Measurements from ENCODE around the gene TFAP2C. TPM values are rescaled to one million over a fixed set of nuclear protein-coding genes. Genes with fewer than 3 reads are reported as not detected.

TFAP2C gene
- 3.6 and 7.5 TPM in 2 replicates for total RNA-seq (2014; rRNA removed; shearing (Covaris generic))

DNA sequence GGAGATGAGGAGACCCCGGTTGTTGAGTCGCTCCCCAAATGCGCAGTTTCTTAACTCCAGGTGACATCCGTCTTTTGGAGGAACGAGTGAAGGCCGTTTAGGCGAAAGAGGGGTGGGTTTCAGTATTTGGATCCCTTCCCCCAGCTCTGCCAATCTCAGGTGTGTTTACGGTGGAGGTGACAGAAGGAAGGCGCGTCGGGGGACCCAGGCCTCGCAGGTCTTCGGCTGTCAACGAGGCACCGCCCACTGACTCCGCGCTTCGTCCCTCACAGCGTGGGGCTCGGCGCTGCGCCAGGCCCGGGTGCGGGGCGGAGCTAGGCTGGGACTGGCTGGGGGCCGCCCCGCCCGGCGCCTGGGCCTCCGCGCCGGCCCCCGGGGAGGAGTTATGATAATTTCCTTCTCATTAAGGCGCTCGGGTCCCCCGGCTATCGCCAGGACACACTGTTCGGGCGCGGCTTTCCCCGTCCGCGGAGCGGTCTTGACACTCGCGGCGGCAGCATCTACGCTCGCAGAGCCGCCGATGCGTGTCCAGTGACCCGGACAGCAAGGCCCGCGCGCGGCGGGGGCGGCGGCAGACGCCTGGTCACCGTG, at the start of gene TFAP2C:
TFAP2C (plus strand) TSS at position 434 of the 591 bp plus-strand sequence. CDS start 239 bp downstream, outside the sequence.
- peak; percentile 68 for DNase-seq (ENCODE audit: low read depth)

DNA sequence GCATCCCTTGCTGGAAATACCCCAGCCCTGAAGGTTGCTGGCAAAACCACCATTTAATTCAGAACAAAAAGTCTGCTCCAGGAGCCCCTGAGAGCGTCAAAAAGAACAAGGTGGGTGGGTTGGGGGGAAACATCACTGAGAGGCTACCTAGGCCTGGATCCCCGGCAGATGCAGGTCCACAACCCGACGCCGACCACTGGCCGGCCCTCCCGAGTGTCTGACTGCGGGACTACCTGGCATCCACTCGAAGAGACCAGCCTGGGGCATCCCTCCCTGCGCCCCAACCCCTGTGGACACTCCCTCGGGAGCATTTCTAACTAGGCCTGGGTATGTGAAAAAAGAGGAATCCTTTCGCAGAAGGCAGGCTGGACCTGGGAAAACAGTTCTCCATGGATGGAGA, 48.9 kb upstream of the TFAP2C start:
- DNase-seq (ENCODE audit: low read depth): no peak

DNA sequence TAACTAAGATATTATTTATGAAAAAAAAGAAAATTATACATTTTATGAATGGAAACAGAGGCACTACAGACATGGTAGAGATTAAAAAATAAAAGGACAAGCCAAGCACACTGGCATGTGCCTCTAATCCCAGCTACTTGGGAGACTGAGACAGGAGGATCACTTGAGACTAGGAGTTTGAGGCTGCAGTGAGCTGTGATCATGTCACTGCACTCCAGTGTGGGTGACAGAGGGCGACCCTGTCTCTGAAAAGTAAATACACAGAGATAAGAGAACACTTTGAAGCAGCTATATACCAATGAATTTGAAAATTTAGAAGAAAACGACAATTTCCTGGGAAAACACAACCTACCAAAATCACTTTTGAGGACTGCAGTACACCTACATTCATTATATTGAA, 47.4 kb upstream of the TFAP2C start:
- no peak for DNase-seq (ENCODE audit: low read depth)

DNA sequence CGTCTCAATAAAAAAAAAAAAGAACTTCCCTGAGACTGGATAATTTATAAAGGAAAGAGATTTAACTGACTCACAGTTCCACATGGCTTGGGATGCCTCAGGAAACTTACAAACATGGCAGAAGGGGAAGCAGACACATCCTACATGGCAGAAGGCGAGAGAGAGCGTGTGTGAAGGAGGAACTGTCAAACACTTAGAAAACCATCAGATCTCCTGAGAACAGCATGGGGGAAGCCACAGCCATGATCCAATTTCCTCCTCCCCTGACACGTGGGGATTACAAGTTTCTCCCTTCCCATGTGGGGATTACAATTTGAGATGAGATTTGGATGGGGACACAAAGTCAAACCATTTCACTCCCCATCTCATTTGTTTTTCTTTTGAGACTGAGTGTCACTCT, 46.6 kb upstream of the TFAP2C start:
- DNase-seq (ENCODE audit: low read depth): no peak

DNA sequence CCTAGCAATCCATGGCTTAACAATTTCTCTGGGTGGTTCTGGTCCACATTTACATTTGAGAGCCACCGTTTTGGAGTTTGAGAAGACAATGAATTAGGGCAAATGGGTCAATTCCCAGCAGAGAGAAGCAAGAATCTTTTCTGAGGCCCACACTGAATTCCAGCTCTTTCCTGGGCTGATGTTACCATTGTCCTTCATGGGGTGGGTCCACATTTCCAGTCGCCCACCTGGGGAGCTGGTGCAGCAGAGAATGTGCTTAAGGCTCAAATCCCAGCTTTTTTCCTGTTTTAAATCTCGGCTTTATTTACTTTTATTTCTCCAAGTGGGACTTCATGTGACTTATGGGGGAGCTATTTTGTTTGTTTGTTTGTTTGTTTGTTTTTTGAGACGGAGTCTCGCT, 44.2 kb upstream of the TFAP2C start:
- no peak for DNase-seq (ENCODE audit: low read depth)

DNA sequence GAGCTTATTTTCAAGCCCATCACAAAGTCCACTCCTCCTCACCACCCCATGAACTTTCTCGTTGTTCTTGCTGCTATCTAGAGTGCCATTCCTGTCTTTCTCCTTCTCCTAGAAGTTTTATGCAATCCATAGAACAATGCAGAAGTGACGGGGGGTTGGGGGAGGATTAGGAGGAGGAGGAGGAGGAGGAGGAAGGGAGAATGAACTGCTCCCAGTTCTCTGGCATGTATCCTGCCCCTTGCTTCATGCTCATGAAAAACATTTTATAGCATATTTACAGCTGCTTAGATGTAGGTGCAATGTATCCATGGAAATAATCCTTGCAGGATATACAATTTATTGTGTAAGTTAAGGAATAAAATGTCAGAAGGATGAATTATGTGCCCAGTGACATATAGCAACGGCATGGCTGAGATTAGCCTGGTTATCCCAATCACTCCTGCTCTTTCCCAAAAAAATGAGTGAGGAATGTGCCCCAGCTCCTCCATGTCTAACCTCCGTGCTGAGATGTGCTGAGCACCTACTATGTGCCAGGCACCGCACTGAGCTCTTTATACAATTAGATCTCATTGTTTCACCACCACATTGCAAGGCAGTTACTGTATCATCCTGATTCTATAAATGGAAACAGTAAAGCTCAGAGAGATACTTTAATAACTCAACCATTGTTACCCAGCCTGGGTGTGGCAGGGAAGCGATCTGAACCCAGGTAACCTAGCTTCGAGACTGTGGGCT, 41.6 kb upstream of the TFAP2C start:
- DNase-seq (ENCODE audit: low read depth): no peak

DNA sequence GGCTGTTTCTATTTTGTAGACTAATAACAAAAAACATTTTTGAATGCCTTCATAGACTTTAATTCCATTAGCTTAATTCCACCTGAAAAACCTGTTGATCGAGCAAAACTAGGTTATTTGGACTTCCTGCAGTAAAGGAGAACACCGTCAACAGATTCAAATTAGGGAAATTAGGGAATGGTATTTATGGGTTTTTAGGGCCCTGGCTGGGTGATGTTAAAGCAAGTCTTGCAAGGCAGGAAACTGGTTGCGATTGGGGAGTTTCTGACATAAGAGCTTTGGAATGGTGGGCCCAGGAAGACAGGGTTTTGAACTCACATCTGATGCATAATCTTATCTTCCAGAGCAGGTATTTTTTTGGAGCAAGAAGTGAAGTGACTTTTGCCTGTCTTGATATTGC, 40.1 kb upstream of the TFAP2C start:
- no peak for DNase-seq (ENCODE audit: low read depth)

DNA sequence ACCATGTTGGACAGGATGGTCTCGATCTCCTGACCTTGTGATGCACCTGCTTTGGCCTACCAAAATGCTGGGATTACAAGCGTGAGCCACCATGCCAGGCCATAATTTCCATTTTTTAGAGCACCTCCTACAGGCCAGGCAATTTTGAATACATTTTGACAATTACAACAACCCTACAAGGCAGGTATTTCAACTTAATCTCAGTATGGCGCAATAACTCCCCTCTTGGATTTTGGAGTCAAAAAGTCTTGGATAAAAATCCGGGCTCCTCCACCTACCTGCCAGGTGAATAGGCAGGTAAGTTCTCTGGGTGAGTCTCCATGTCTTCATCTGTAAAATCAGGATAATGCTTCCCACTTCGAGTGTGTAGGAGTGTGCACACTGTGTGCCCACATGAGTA, 39.5 kb upstream of the TFAP2C start:
- no peak for DNase-seq (ENCODE audit: low read depth)

DNA sequence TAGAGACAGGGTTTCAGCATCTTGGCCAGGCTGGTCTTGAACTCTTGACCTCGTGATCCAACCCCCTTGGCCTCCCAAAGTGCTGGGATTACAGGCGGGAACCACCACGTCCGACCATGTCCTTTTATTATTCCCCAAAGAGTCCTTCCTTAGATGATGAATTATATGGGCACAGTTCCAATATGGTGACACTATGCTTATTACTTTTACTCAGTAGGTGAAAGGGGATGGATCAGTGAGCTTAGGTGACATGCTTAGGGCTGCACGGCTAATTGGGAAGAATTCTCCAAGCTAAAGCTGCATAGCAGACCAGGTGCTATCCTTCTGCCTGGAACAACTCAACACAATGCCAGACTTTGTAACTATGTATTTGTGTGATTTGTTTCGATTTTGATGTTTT, 38.2 kb upstream of the TFAP2C start:
- DNase-seq (ENCODE audit: low read depth): no peak

DNA sequence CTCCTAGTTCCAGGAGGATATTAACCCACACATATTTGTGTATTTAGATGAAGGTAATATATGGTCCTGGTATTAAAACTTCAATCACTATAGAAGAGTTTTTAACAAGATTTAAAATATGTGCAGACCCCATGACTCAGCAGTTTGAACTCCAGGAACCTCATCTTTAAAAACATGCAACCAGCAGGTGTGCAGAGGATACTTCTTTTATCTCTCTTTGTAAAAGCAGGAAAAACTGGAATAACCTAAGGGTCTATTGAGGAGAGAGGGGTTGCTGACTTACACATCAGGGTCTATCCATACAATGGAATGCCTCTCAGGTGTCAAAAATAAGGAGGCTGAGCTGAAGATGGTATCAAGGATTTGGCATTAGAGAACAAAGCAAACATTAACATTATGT, 36.9 kb upstream of the TFAP2C start:
- no peak for DNase-seq (ENCODE audit: low read depth)

DNA sequence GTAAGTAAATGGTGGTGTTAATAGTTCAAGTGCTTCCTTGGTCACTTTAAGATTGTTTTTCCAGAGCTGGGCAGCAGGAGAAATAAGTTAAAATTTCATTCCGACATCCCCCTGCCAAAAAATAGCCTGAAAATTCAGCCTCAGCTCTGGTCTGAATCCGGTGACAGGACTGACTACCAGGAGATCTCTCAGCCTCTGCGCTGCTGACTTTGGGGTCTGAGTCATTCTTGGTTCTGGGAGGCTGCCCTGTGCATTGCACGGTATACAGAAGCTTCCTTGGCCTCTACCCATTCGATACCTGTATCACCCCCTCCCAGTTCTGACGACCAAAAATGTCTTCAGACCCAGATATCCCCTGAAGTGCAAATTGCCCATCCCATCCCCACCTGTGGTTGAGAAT, 36.3 kb upstream of the TFAP2C start:
- peak; percentile 24 for DNase-seq (ENCODE audit: low read depth)

DNA sequence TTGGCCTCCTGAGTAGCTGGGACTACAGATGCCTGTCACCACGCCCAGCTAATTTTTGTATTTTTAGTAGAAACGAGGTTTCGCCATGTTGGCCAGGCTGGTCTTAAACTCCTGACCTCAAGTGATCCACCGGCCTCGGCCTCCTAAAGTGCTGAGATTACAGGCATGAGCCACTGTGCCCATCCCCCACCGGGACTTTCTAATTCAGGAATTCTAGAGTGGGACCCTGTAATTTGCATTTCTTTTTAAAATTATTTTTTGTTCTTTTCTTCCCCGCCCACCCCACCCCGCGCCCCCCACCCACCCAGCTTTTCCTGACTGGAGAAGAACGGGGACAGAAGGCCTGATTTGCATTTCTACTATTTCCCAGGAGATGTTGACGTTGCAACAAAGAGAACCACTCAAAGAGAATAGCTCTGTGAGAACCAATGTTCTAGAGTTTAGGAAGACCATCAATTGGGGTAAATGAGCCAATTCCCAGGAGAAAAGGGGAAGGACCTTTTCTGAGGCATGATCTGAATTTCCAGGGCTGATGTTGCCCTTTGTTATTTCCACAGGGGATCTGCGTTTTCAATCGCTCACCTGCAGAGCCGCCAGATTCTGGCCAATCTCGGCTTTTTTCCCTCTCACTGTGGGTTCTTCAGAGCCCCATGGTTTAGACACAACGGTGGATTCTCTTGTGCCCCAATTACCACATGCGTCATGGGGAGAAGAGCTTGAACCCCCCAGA, 33.2 kb upstream of the TFAP2C start:
- DNase-seq (ENCODE audit: low read depth): no peak

DNA sequence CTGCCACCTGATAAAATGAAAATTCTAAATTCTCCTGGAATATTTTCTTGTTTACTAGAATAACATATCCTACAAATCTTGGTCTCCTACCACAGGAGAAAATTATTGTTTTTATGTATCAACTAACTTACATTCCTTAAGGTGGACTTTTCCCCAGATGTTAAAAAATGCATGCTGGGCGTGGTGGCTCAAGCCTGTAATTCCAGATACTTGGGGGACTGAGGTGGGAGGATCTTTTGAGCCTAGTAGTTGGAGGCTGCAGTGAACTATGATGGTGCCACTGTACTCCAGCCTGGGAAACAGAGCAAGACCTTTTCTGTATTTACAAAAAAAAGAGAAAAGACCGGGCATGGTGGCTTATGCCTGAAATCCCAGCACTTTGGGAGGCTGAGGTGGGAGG, 27.9 kb upstream of the TFAP2C start:
- no peak for DNase-seq (ENCODE audit: low read depth)

DNA sequence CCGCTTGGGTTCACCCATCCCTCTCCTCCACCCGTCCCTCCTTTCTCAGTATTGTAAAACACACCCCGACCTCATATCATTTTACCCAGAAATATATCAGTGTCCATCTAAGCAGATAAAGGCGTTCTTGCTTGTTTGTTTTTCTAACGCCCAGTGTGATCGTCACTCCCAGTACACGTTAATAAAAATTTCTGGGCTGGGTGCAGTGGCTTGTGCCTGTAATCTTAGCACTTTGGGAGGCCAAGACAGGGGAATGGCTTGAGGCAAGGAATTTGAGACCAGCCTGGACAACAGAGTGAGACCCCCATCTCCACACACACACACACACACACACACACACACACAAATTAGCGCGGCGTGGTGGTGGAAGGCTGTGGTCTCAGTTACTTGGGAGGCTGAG, 24.4 kb upstream of the TFAP2C start:
- DNase-seq (ENCODE audit: low read depth): no peak

DNA sequence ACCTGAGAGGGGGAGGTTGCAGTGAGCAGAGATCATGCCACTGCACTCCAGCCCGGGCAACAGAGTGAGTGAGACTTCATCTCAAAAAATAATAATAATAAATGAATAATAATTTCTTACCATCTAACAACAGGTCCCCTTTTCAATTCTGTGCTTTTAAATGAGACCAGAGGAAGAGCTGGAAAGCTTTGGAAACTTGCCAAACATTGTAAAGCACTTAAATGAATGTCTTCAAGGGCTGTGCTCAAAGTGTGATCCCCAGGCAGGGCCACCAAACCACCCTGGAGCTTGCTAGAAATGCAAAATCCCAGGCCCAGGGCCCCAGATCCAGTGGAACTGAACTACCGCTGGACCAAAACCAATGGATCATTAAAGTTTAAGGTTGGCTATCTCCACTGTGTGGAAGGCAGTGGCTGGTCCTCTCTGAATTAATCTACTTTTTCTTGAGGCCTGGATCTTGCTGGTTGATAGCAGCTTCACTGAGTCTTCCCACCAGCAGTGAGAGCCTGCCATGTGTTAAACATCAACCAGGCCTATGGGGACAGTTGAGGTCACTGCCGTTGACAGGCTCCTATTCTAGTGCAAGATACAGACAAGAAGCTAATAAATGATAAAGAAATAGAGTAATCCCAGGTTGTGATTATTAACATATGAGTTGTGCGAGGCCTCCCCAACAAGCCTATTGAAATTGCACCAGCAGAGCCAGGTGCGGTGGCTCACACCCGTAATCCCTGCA, 23.7 kb upstream of the TFAP2C start:
- DNase-seq (ENCODE audit: low read depth): no peak

DNA sequence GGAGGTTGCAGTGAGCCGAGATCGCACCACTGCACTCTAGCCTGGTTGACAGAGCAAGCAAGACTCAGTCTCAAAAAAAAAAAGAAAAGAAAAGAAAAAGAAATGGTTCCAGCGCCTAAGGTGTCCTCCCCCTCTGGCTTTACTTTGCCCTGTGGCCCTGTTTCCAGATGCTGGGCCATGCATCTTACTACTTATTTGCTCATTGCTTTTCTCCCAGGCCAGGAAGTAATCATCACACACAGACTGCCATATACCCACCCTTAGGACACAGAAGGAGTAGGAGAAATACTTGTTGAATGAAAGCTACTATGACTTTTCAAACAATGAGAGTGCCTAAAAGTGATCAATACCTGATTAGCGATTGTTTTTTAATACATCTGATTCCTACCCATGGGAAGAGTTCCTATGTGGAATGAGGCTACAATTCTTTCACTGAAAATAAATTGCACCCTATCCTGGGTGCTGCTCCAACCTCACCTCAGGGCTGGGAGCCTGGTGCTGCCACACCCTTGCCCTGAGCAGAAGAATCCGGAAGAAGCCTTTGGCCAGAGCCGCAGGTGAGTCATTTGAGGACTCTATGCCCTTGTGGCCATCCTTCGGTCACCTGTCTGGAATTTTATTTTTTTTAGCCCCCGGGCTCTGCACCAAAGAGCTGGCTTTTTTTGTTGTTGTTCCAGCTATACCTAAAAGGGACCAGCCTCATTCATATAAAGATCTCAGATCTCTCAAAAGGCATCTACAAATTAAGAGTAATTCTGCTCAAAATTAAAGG, 22.7 kb upstream of the TFAP2C start:
- peak; percentile 54 for DNase-seq (ENCODE audit: low read depth)

DNA sequence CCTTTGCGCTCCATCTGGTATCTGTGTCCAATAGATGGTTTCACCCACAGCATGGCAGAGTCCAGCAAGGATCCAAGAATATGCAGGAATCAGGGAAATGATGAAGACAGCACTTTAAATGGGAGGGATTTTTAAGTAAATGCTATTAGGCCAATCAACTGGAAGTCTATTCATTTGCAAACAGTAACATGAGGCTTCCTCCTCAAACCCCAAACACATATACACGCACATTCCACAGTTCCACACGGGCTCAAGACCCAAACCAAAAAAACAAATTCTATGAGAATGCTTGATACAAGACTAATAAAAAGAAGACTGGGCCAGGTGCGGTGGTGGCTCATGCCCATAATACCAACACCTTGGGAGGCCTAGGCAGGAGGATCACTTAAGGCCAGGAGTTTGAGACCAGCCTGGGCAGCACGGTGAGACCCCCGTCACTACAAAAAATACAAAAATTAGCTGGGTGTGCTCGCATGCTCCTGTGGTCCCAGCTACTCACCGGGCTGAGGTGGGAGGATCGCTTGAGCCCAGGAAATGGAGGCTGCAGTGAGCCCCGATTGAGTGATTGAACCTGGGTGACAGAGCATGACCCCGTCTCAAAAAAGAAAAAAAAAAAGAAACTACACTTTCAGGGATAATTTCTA, 21.9 kb upstream of the TFAP2C start:
- DNase-seq (ENCODE audit: low read depth): no peak

DNA sequence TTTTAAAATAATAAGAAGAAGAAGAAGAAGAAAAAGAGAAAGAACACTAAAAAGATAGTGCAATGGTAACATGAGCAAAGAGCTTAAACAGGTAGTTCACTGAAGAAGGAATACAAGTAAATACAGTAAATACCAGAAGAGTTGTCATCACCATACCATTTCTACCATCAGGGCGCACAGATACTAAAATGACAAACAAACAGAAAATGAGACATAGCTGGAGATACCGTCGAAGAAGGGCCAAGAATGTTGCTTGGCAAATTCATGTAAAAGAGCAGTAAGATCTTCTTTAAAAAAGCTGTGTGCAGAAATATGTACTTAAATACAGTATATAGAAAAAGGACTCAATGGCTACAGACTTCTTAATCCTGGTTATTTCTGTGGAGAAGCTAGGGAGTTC, 20.7 kb upstream of the TFAP2C start:
- no peak for DNase-seq (ENCODE audit: low read depth)

DNA sequence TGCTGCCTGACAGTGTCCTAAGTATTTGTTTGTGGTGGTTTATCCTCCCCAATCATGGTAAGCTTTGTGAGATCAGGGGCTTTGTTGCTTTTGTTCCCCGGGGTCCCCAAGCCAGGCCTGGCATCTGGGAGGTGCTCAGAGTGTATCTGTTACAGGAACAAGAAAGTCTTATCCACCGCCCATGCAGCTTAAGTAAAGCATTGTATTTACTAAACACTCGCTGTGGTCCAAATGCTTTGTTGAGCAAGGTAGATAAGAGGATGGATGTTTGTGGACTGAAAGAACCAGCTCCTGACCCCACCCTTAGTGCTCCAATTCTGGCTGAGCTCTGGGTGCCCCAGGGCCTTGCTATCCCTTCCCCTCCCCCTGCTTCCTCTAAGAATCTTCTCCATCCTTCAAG, 19.8 kb upstream of the TFAP2C start:
- DNase-seq (ENCODE audit: low read depth): no peak

DNA sequence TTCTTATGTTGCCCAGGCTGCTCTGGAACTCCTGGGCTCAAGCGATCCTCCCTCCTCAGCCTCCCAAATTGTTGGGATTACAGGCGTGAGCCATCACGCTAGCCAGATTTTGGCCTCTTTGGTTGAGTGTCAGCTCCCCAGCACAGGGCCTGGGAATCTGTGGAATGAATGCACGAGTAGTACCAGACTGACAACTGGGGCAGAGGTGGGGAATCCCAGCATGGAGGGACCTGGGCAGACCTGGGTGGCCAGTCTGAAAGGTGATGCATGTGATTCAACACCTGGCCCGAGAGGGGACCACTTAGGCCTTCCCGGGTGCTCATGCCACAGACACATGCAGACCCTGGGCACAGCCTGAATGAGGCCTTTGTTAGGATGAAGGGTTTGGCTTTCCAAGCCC, 19.0 kb upstream of the TFAP2C start:
- DNase-seq (ENCODE audit: low read depth): no peak

DNA sequence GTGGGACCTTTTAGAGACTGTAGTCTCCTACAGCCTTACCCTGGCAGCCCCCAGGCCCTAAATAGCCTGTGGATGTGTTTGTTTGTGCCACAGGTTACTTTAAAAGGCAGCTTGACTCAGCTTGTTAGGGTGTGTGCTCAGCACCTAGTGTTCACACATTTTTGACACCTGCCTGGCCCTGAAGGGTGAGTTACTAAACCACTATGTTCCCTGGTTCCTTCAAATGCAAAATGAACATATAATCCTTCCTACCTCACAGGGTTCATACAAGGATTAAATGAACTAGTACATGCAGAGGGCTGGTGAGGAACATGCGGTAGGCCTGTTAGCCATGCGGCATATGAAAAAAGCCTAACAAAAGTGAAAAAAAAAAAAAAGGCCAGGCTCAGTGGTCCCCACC, 14.9 kb upstream of the TFAP2C start:
- no peak for DNase-seq (ENCODE audit: low read depth)
